Activated CD4-positive, alpha-beta memory T cell treated with anti-CD3 and anti-CD28 coated beads for 36 hours (primary cell): ENCODE data around the gene ARHGEF1. TPM values are rescaled to one million over a fixed set of nuclear protein-coding genes. Genes with fewer than 3 reads are reported as not detected.
"Not testable (repeated sequence)": the region's sequence is repeated elsewhere in the genome, so short reads cannot be mapped to it uniquely, and the experiment has no call there.

Experiments used
- CTCF ChIA-PET: fragments of 350-600 bp; sonication (Branson Sonifier 250); formaldehyde crosslinking; loops from one replicate; lab custom pipeline; 2021; ENCODE audit warnings: antibody characterized with exemption, inconsistent platforms; lab: Charles Lee
- POLR2A ChIA-PET: fragments of 350-600 bp; sonication (Branson Sonifier 250); formaldehyde crosslinking; loops from one replicate; lab custom pipeline; 2021; ENCODE audit warnings: antibody characterized with exemption; lab: Charles Lee
- DNase-seq: peaks from one replicate; pipeline ENCODE4 v3.0.0-alpha.2; 2020
- H3K27ac Mint-ChIP-seq: one replicate; pipeline ENCODE4 v1.8.0; 2021; ENCODE audit warnings: mixed read lengths
- H3K27me3 Mint-ChIP-seq: one replicate; pipeline ENCODE4 v1.8.0; 2021; ENCODE audit warnings: mixed read lengths
- H3K36me3 Mint-ChIP-seq: one replicate; pipeline ENCODE4 v1.8.0; 2021; ENCODE audit warnings: mixed read lengths
- H3K4me1 Mint-ChIP-seq: one replicate; pipeline ENCODE4 v1.8.0; 2021; ENCODE audit warnings: low read depth, mixed read lengths
- H3K4me3 Mint-ChIP-seq: one replicate; pipeline ENCODE4 v1.8.0; 2021; ENCODE audit warnings: mild to moderate bottlenecking, mixed read lengths
- H3K9me3 Mint-ChIP-seq: one replicate; pipeline ENCODE4 v1.8.0; 2021; ENCODE audit warnings: mixed read lengths
- intact Hi-C: fragments of 100-400 bp; cut with micrococcal nuclease; formaldehyde crosslinking; loops from one replicate; pipeline ENCODE4 v1.15.1; 2023
- total RNA-seq, 2 experiments: library from RNA; stranded (reverse); gene quantifications; one replicate each; pipeline ENCODE4 v1.2.3, GENCODE V29; 2021

Gene ARHGEF1
- total RNA-seq, 2 experiments from 2014 or later: 298 to 327 TPM

- H3K27ac Mint-ChIP-seq: peak overlapping the region; percentile 90
- peaks cover 68% of the 10 kb centered on the region for H3K4me1 Mint-ChIP-seq
- CTCF ChIA-PET: interaction anchor here (0.7 to 8.3 kb wide), 5 partner anchors 9 to 76 kb away, joined by 3 to 119 read pairs (median 5); partner anchors contain the start of gene ARHGEF1
- intact Hi-C loops: loop anchor here (1.0 to 10.0 kb wide), 3 partner anchors 11 to 319 kb away; no protein-coding TSS in a partner anchor
- H3K4me3 Mint-ChIP-seq: peak overlapping the region; percentile 33
- DNase-seq, H3K27me3 Mint-ChIP-seq, H3K9me3 Mint-ChIP-seq: not testable (repeated sequence)
- POLR2A ChIA-PET: interaction anchor here (0.6 to 4.7 kb wide), 7 partner anchors 8 to 69 kb away, joined by 3 to 28 read pairs (median 4); partner anchors contain the start of genes ARHGEF1, ERFL and RPS19
- H3K36me3 Mint-ChIP-seq: peaks cover 19% of the 10 kb centered on the region
Measured at GRCh38 chr19:41875973-41876372, 7.0 kb upstream of the ARHGEF1 start.

- Mint-ChIP-seq H3K27me3 (no peaks in the 10 kb centered on the region), H3K4me1 (peaks cover 64% of the 10 kb centered on the region), H3K36me3 (peaks cover 9% of the 10 kb centered on the region), H3K9me3 (no peaks in the 10 kb centered on the region), H3K27ac (peak within 1 kb of the TSS; percentile 81), H3K4me3 (peak within 1 kb of the TSS; percentile 32)
- intact Hi-C loops: loop anchor here (10.0 kb wide), 1 partner anchor 318 kb away; no protein-coding TSS in a partner anchor
- CTCF ChIA-PET: interaction anchor here (0.6 to 8.3 kb wide), 3 partner anchors 8 to 504 kb away, joined by 3 to 119 read pairs (median 3); partner anchors contain the start of gene ARHGEF1
- POLR2A ChIA-PET: interaction anchor here (1.0 to 1.4 kb wide), 3 partner anchors 15 to 17 kb away, joined by 3 to 4 read pairs (median 4); partner anchors contain the start of gene RPS19
- peak; percentile 46 for DNase-seq
Measured at GRCh38 chr19:41876847-41877832, 5.8 kb upstream of the ARHGEF1 start, which contains the start of gene CD79A. Gene CD79A (plus strand): TSS chr19:41877279. CDS start chr19:41877305, 26 bp downstream.

GRCh38 chr19:41877916-41878905, 4.8 kb upstream of the ARHGEF1 start:
- Mint-ChIP-seq H3K9me3 (no peaks in the 10 kb centered on the region), H3K4me3 (no peak overlapping the region), H3K36me3 (peaks cover 5% of the 10 kb centered on the region), H3K27me3 (no peaks in the 10 kb centered on the region), H3K27ac (peak overlapping the region; percentile 81), H3K4me1 (peaks cover 60% of the 10 kb centered on the region)
- no peak for DNase-seq
- POLR2A ChIA-PET: interaction anchor here (1.0 kb wide), 1 partner anchor 18 kb away, joined by 3 read pairs; the partner anchor contains the start of gene RPS19
- intact Hi-C loops: loop anchor here (10.0 kb wide), 1 partner anchor 317 kb away; no protein-coding TSS in a partner anchor
- CTCF ChIA-PET: interaction anchor here (1.0 to 8.3 kb wide), 2 partner anchors 7 to 73 kb away, joined by 3 to 119 read pairs; partner anchors contain the start of gene ARHGEF1

GRCh38 chr19:41879080-41879479, 3.9 kb upstream of the ARHGEF1 start:
- CTCF ChIA-PET: no interaction called here
- H3K4me1 Mint-ChIP-seq: peaks cover 57% of the 10 kb centered on the region
- no peaks in the 10 kb centered on the region for H3K9me3 Mint-ChIP-seq
- H3K27ac Mint-ChIP-seq: no peak overlapping the region
- peaks cover 9% of the 10 kb centered on the region for H3K36me3 Mint-ChIP-seq
- no peaks in the 10 kb centered on the region for H3K27me3 Mint-ChIP-seq
- intact Hi-C loops: loop anchor here (10.0 kb wide), 1 partner anchor 316 kb away; no protein-coding TSS in a partner anchor
- POLR2A ChIA-PET: no interaction called here
- no peak for DNase-seq
- no peak overlapping the region for H3K4me3 Mint-ChIP-seq

- ChIA-PET CTCF (interaction anchor here (1.3 kb wide), 1 partner anchor 71 kb away, joined by 3 read pairs; no protein-coding TSS in a partner anchor), POLR2A (no interaction called here)
- Mint-ChIP-seq H3K4me3 (no peak overlapping the region), H3K27ac (peak overlapping the region; percentile 6), H3K27me3 (no peaks in the 10 kb centered on the region), H3K36me3 (peaks cover 14% of the 10 kb centered on the region), H3K9me3 (no peaks in the 10 kb centered on the region), H3K4me1 (peaks cover 55% of the 10 kb centered on the region)
- intact Hi-C loops: loop anchor here (10.0 kb wide), 1 partner anchor 315 kb away; no protein-coding TSS in a partner anchor
- no peak for DNase-seq
Measured at GRCh38 chr19:41879670-41880328, 3.2 kb upstream of the ARHGEF1 start.

GRCh38 chr19:41880329-41880708, 2.7 kb upstream of the ARHGEF1 start:
- Mint-ChIP-seq H3K4me1 (peaks cover 57% of the 10 kb centered on the region), H3K36me3 (peaks cover 17% of the 10 kb centered on the region), H3K27ac (peak overlapping the region; percentile 6), H3K4me3 (no peak overlapping the region), H3K9me3 (no peaks in the 10 kb centered on the region), H3K27me3 (no peaks in the 10 kb centered on the region)
- ChIA-PET POLR2A (interaction anchor here (8.2 kb wide), 1 partner anchor 9 kb away, joined by 84 read pairs; no protein-coding TSS in a partner anchor), CTCF (interaction anchor here (1.3 kb wide), 1 partner anchor 71 kb away, joined by 3 read pairs; no protein-coding TSS in a partner anchor)
- no peak for DNase-seq
- intact Hi-C loops: no loop called here

- Mint-ChIP-seq H3K36me3 (peaks cover 28% of the 10 kb centered on the region), H3K4me3 (peak overlapping the region; percentile 95), H3K4me1 (peaks cover 54% of the 10 kb centered on the region), H3K9me3 (no peaks in the 10 kb centered on the region), H3K27ac (peak overlapping the region; percentile 97), H3K27me3 (no peaks in the 10 kb centered on the region)
- intact Hi-C loops: no loop called here
- ChIA-PET POLR2A (interaction anchor here (1.1 to 8.2 kb wide), 4 partner anchors 8 to 23 kb away, joined by 3 to 84 read pairs (median 24); partner anchors contain the start of gene RPS19), CTCF (interaction anchor here (1.0 to 7.5 kb wide), 5 partner anchors 9 to 75 kb away, joined by 3 to 119 read pairs (median 3); partner anchors contain the start of gene CD79A)
- peak; percentile 35 for DNase-seq
Measured at GRCh38 chr19:41883463-41883820, 458 bp downstream of the ARHGEF1 start.

GRCh38 chr19:41883821-41884733, 1.1 kb downstream of the ARHGEF1 start:
- DNase-seq: peak; percentile 95
- Mint-ChIP-seq H3K27me3 (no peaks in the 10 kb centered on the region), H3K4me1 (peaks cover 59% of the 10 kb centered on the region), H3K4me3 (peak overlapping the region; percentile 95), H3K27ac (peak overlapping the region; percentile 97), H3K36me3 (peaks cover 33% of the 10 kb centered on the region), H3K9me3 (no peaks in the 10 kb centered on the region)
- CTCF ChIA-PET: interaction anchor here (1.0 to 7.5 kb wide), 8 partner anchors 10 to 74 kb away, joined by 3 to 119 read pairs (median 3); partner anchors contain the start of gene CD79A
- POLR2A ChIA-PET: interaction anchor here (1.0 to 8.2 kb wide), 5 partner anchors 9 to 28 kb away, joined by 3 to 84 read pairs (median 10); partner anchors contain the start of gene RPS19
- intact Hi-C loops: loop anchor here (1.0 kb wide), 1 partner anchor 61 kb away; no protein-coding TSS in a partner anchor
